ENCODE results near the gene R3HCC1L.

The R3HCC1L gene

DNA sequence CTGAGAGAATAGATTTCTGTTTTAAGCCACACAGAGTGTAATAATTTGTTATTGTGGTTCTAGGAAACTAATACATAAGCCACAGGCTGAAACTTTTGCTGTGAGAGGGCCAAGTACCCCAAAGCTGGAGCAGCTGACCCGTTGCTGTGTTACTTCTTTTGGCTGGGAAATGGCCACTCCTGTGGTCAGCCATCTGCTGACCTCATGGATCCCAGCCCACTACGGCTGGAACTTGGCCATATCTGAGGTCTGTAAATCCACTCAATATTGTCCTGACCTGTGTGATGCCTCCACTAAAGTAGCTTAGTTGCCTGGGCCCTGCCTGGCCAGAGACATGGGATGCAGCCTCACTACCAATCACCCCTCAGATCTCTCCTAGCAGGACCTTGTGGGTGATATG lies 151.0 kb downstream of the R3HCC1L start:
- TF ChIP-seq CTCF (IDR thresholded peaks at IDR 0.05; ENCODE audit: low read depth, low read length, missing control alignments), result no peak
- DNase-seq (ENCODE audit: extremely low read depth, low read depth), result no peak
- H3K4me3 ChIP-seq (replicated peaks; ENCODE audit: low read depth, low read length), result no peak overlapping the region

- TF ChIP-seq CTCF (IDR thresholded peaks at IDR 0.05; ENCODE audit: low read depth, low read length, missing control alignments), result no peak
- no peak for DNase-seq (ENCODE audit: extremely low read depth, low read depth)
- H3K4me3 ChIP-seq (replicated peaks; ENCODE audit: low read depth, low read length), result no peak overlapping the region
These were observed 152.0 kb downstream of the R3HCC1L start for GRCh38 chr10:98286419-98286818.

DNA sequence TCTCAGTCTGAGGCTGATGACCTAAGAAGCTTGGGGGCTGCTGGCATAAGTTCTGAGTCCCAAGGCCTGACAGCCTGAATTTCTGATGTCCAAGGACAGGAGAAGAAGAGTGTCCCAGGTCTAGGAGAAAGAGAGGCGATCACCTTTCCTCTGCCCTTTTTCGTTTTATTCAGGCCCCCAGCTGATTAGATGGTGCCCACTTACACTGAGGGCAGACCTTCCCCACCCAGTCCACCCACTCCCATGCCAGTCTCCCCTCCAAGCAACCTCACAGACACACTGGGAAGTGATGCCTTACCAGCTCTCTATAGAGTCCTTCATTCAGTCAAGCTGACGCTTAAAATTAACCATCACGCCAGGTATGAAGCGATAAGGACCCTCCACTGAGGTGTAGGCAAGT lies 152.9 kb downstream of the R3HCC1L start:
- H3K4me3 ChIP-seq (replicated peaks; ENCODE audit: low read depth, low read length), result no peak overlapping the region
- no peak for TF ChIP-seq CTCF (IDR thresholded peaks at IDR 0.05; ENCODE audit: low read depth, low read length, missing control alignments)
- no peak for DNase-seq (ENCODE audit: extremely low read depth, low read depth)

GRCh38 chr10:98289802-98290209 lies 155.3 kb downstream of the R3HCC1L start:
- DNase-seq (ENCODE audit: extremely low read depth, low read depth), result no peak
- no peak for TF ChIP-seq CTCF (IDR thresholded peaks at IDR 0.05; ENCODE audit: low read depth, low read length, missing control alignments)

DNA sequence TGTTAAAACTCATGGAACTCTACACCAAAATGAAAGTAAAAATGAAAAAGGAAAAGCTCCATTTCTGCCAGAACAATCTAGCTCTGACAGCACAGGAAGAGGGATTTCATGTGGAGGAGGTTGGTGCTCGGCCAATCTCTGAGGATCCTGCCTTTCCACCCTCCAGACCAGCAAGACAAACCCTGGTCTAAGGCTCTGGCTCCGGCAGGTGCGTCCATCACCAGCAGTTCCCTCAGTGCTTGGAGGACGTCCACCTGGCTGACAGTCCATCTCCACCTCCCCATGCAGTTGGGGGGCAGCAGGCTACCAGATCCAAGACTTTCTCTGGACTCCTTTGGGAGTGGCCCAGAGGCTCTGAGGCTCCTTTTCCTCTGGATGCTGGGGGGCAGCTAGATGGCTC lies 158.5 kb downstream of the R3HCC1L start:
- no peak for DNase-seq (ENCODE audit: extremely low read depth, low read depth)
- no peak for TF ChIP-seq CTCF (IDR thresholded peaks at IDR 0.05; ENCODE audit: low read depth, low read length, missing control alignments)
- H3K4me3 ChIP-seq (replicated peaks; ENCODE audit: low read depth, low read length), result no peak overlapping the region

More at GRCh38 chr10:98289802-98290209, 155.3 kb downstream of the R3HCC1L start:
- no peak overlapping the region for H3K4me3 ChIP-seq (replicated peaks; ENCODE audit: low read depth, low read length)

- DNase-seq (ENCODE audit: extremely low read depth, low read depth), result no peak
- no peak for TF ChIP-seq CTCF (IDR thresholded peaks at IDR 0.05; ENCODE audit: low read depth, low read length, missing control alignments)
- H3K4me3 ChIP-seq (replicated peaks; ENCODE audit: low read depth, low read length), result no peak overlapping the region
These were observed 159.3 kb downstream of the R3HCC1L start for GRCh38 chr10:98293550-98294269.

- no peak for TF ChIP-seq CTCF (IDR thresholded peaks at IDR 0.05; ENCODE audit: low read depth, low read length, missing control alignments)
- no peak overlapping the region for H3K4me3 ChIP-seq (replicated peaks; ENCODE audit: low read depth, low read length)
- DNase-seq (ENCODE audit: extremely low read depth, low read depth), result no peak
These were observed 159.8 kb downstream of the R3HCC1L start for GRCh38 chr10:98294270-98294627.
